HepG2 (cell line): ENCODE results near the gene SAE1. TPM values are rescaled to one million over a fixed set of nuclear protein-coding genes. Genes with fewer than 3 reads are reported as not detected.

Experiments used
- ATAC-seq: fragments of 200-7000 bp; cut with Tn5 transposase; 3 replicates; pipeline ENCODE4 v1.9.1; 2020; ENCODE audit warnings: mild to moderate bottlenecking, moderate library complexity
- BruUV-seq: library from RNA; stranded (reverse); fragments of 400-500 nt; replicated peaks from 2 replicates; lab custom pipeline; 2021; lab: Mats Ljungman, UMichigan
- CTCF ChIA-PET: fragments of 300-600 bp; formaldehyde crosslinking; extraction: SDS; loops from one replicate; lab custom pipeline; 2021; ENCODE audit warnings: low total read pairs, inconsistent platforms, low intra/inter-chr PET ratio; lab: Yijun Ruan, JAX
- POLR2A ChIA-PET: fragments of 350-600 bp; sonication (Branson Sonifier 250); formaldehyde crosslinking; loops from one replicate; lab custom pipeline; 2020; ENCODE audit warnings: antibody characterized with exemption, inconsistent platforms; lab: Yijun Ruan, JAX
- DNase-seq: peaks from one replicate; pipeline ENCODE4 v3.0.0-alpha.2; 2015; ENCODE audit warnings: low spot score
- FAIRE-seq: peaks from 3 replicates; lab custom pipeline; 2011; peaks lifted over from hg19 to GRCh38; lab: Jason Lieb, UNC
- H2AFZ ChIP-seq: one replicate; pipeline ENCODE4 v1.6.1; 2011; ENCODE audit warnings: low read length, inconsistent platforms
- H3K27ac ChIP-seq: fragments of 300-600 bp; 3 replicates; pipeline ENCODE4 v1.8.0; 2011; ENCODE audit warnings: mixed run types, mild to moderate bottlenecking, mixed read lengths, low read length, inconsistent platforms; ENCODE audit not compliant: insufficient read depth; ENCODE audit errors: extremely low read length
- H3K27me3 ChIP-seq, 2 experiments: fragments of 200-600 bp in 1 of 2; 2 replicates in 1 of 2; 3 replicates in 1 of 2; pipeline versions ENCODE4 v1.6.0 to v1.8.0; 2011; ENCODE audit warnings: low read length in 2 of 2, mild to moderate bottlenecking in 2 of 2, moderate library complexity in 2 of 2, inconsistent platforms in 1 of 2; ENCODE audit not compliant: insufficient read depth in 2 of 2, control insufficient read depth in 1 of 2
- H3K36me3 ChIP-seq, 2 experiments: fragments of 200-600 bp in 1 of 2; replicated peaks in 1 of 2; 2 replicates in 1 of 2; 3 replicates in 1 of 2; pipeline versions ENCODE4 v1.5.1 to v1.8.0; 2011; ENCODE audit warnings: low read length in 2 of 2, inconsistent platforms in 1 of 2; ENCODE audit not compliant: insufficient read depth in 2 of 2, control insufficient read depth in 1 of 2
- H3K4me1 ChIP-seq: 2 replicates; pipeline ENCODE4 v1.5.1; 2012; ENCODE audit warnings: low read length, inconsistent platforms; ENCODE audit not compliant: insufficient read depth
- H3K4me2 ChIP-seq: 2 replicates; pipeline ENCODE4 v1.6.0; 2011; ENCODE audit warnings: low read depth, low read length, inconsistent platforms
- H3K4me3 ChIP-seq, 3 experiments: fragments of 200-600 bp in 1 of 3; sonication (generic), shearing (Covaris generic) in 1 of 3; replicated peaks in 1 of 3; 2 replicates each; pipeline ENCODE4 v1.5.1; 2011 to 2016; ENCODE audit warnings: low read length in 3 of 3, inconsistent platforms in 2 of 3, low read depth in 2 of 3, mild to moderate bottlenecking in 2 of 3, control low read depth in 1 of 3, mixed read lengths in 1 of 3; ENCODE audit not compliant: insufficient read depth in 1 of 3
- H3K79me2 ChIP-seq: one replicate; pipeline ENCODE4 v1.6.1; 2011; ENCODE audit warnings: low read length, inconsistent platforms; ENCODE audit not compliant: insufficient read depth
- H3K9ac ChIP-seq: 2 replicates; pipeline ENCODE4 v1.6.0; 2011; ENCODE audit warnings: mild to moderate bottlenecking, low read depth, low read length, inconsistent platforms; ENCODE audit not compliant: insufficient read depth
- H3K9me3 ChIP-seq: 2 replicates; pipeline ENCODE4 v1.5.1; 2012; ENCODE audit warnings: mild to moderate bottlenecking, low read length
- H4K20me1 ChIP-seq: 2 replicates; pipeline ENCODE4 v1.6.0; 2011; ENCODE audit warnings: inconsistent platforms, mild to moderate bottlenecking, low read length, moderate library complexity; ENCODE audit not compliant: insufficient read depth
- TFDP2 ChIP-seq: sonication (generic); formaldehyde crosslinking; IDR thresholded peaks from 2 replicates; pipeline ENCODE4 v1.4.0; 2020; ENCODE audit warnings: missing genetic modification reagents
- YEATS4 ChIP-seq: sonication (generic); formaldehyde crosslinking; IDR thresholded peaks from 2 replicates; pipeline ENCODE4 v1.4.0; 2020; ENCODE audit warnings: missing genetic modification reagents, borderline replicate concordance
- ZBTB33 ChIP-seq: sonication (generic); formaldehyde crosslinking; IDR thresholded peaks from 2 replicates; pipeline ENCODE4 v1.4.0; 2020; ENCODE audit warnings: missing genetic modification reagents
- ZBTB8A ChIP-seq: sonication (generic); formaldehyde crosslinking; IDR thresholded peaks from 2 replicates; pipeline ENCODE4 v1.4.0; 2020; ENCODE audit warnings: mild to moderate bottlenecking, low read depth, missing genetic modification reagents, borderline replicate concordance
- ZFP90 ChIP-seq: sonication (generic); formaldehyde crosslinking; IDR thresholded peaks from 2 replicates; pipeline ENCODE4 v1.8.0; 2022; ENCODE audit warnings: missing genetic modification reagents, mild to moderate bottlenecking, inconsistent platforms, borderline replicate concordance
- ZNF180 ChIP-seq: sonication (generic); formaldehyde crosslinking; IDR thresholded peaks from 2 replicates; pipeline ENCODE4 v1.4.0; 2020; ENCODE audit warnings: low read depth, missing genetic modification reagents, borderline replicate concordance
- ZNF510 ChIP-seq: sonication (generic); formaldehyde crosslinking; IDR thresholded peaks from 2 replicates; pipeline ENCODE4 v1.4.0; 2020; ENCODE audit warnings: low read depth, mild to moderate bottlenecking, missing genetic modification reagents
- ZNF547 ChIP-seq: sonication (generic); formaldehyde crosslinking; IDR thresholded peaks from 2 replicates; pipeline ENCODE4 v1.5.1; 2020; ENCODE audit warnings: mild to moderate bottlenecking, missing genetic modification reagents
- WGBS: methylation state at CpG from one replicate; pipeline ENCODE4 v1.1.6; 2017; ENCODE audit warnings: low lambda C conversion rate; 5-methylcytosine and 5-hydroxymethylcytosine counted together
- in situ Hi-C: cut with HindIII; loops from 2 replicates; pipeline ENCODE4 v1.10.0; 2017; ENCODE audit warnings: low pct_unique_long_range_greater_than_20kb; ENCODE audit not compliant: extremely low pct_ligation_motif_present
- intact Hi-C: fragments of 100-400 bp; cut with micrococcal nuclease; formaldehyde crosslinking; loops from one replicate; pipeline ENCODE4 v1.10.0; 2022; ENCODE audit not compliant: unreplicated experiment
- polyA plus RNA-seq, 8 experiments: library from polyadenylated mRNA; depleted of rRNA in 3 of 8; stranded (reverse) in 7 of 8; unstranded in 1 of 8; fragments of >200 nt; fragmentation: Illumina TruSeq in 4 of 8; extraction: Trizol in 4 of 8; gene quantifications; 2 replicates each; pipeline versions ENCODE4 v1.2.1 to v1.2.3, GENCODE V29; 2011 to 2016; ENCODE audit warnings: low read depth in 4 of 8, missing spikeins in 1 of 8, mixed read lengths in 1 of 8; ENCODE audit not compliant: insufficient read depth in 1 of 8
- total RNA-seq, 5 experiments: library from RNA; depleted of rRNA; stranded (reverse); fragments of >200 nt; fragmentation: Illumina TruSeq; extraction: Trizol; gene quantifications; 2 replicates each; pipeline ENCODE4 v1.2.3, GENCODE V29; 2016; ENCODE audit warnings: low read depth in 1 of 5

SAE1 gene
- total and polyA plus RNA-seq, 2 of the 13 experiments (the other 11 are each of a cell fraction or from before 2014, with no cell fraction given) = 87.6 to 197 TPM

DNA sequence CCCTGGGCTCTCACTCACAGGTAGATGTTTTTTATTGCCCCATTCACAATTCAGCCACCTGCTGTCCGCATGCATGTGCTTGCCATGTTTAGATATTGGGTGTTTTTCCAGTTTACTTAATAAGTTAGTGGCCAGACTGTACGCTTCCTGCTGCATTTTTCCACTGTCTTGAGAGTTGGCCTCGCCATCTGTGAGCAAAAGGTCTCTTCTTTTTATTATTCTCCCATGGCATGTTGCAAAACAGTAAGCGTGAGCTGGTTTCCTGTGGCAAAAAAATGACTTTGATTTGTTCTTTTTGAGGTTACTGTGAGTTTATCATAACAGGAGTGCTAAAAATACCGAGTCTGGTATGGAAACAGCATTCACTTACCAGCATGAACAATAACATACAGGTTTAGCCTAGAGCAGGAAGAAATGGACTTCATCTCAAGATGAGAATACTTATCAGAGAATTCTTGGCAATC lies 46.0 kb downstream of the SAE1 start:
- H3K27me3 ChIP-seq = no peaks in the 10 kb centered on the region
- H3K36me3 ChIP-seq = peaks cover 24 to 72% of the 10 kb centered on the region in 2 experiments
- DNase-seq (no peak), ATAC-seq (no peak), FAIRE-seq (no peak)
- H3K4me1 ChIP-seq = peaks cover 7% of the 10 kb centered on the region; the same call in 1 of the 2 replicates
- H3K9ac ChIP-seq = no peak overlapping the region
- no peaks in the 10 kb centered on the region for H3K9me3 ChIP-seq
- CTCF ChIA-PET = no interaction called here
- no peak overlapping the region for H3K4me2 ChIP-seq
- H4K20me1 ChIP-seq = 0 out of 2 replicates have a peak, but pooled peaks cover 4% of the 10 kb centered on the region
- in situ Hi-C loops (no loop called here), intact Hi-C loops (no loop called here)
- H3K79me2 ChIP-seq = no peaks in the 10 kb centered on the region
- WGBS = 97% methylated on average over 5 of the region's 5 CpGs
- POLR2A ChIA-PET = interaction anchor here (1.0 to 1.2 kb wide), 2 partner anchors 13 to 14 kb away, joined by 3 to 4 read pairs; no protein-coding TSS in a partner anchor
- H3K27ac ChIP-seq = no peak overlapping the region
- no TSS peak for BruUV-seq
- TF ChIP-seq ZNF547 (CRISPR knock-in tag) (no peak), ZBTB8A (CRISPR knock-in tag) (no peak), ZFP90 (no peak), TFDP2 (no peak), ZNF510 (no peak), YEATS4 (CRISPR knock-in tag) (no peak), ZNF180 (CRISPR knock-in tag) (no peak), ZBTB33 (CRISPR knock-in tag) (no peak)
- H2AFZ ChIP-seq = no peak overlapping the region
- H3K4me3 ChIP-seq = no peak overlapping the region
